Stomach (tissue), 9 donors: ENCODE data around the gene OCLN. TPM values are rescaled to one million over a fixed set of nuclear protein-coding genes. Genes with fewer than 3 reads are reported as not detected.
A peak's percentile ranks its signal among the peaks of the same experiment; 100 is the strongest.
"Not testable (repeated sequence)": the region's sequence is repeated elsewhere in the genome, so short reads cannot be mapped to it uniquely, and the experiment has no call there.

ENCODE experiments used
- DNase-seq, 2 donors: peaks; one replicate each; pipeline versions ENCODE4 v3.0.0 to v3.0.0-alpha.2; 2013 to 2019
- H3K27ac ChIP-seq, 5 donors: fragments of 200-600 bp in 4 of 5; sonication (generic) in 4 of 5; one replicate each; pipeline ENCODE4 v1.5.1; 2013 to 2019; ENCODE audit warnings: mild to moderate bottlenecking in 1 of 5, moderate library complexity in 1 of 5
- H3K27me3 ChIP-seq, 3 donors: fragments of 200-600 bp; sonication (generic); one replicate each; pipeline ENCODE4 v1.5.1; 2017 to 2019; ENCODE audit warnings: mixed run types in 1 of 3
- H3K36me3 ChIP-seq, 4 donors: fragments of 200-600 bp; sonication (generic); 1 replicate in 3 of 4; 2 replicates in 1 of 4; pipeline ENCODE4 v1.5.1; 2016 to 2019
- H3K4me1 ChIP-seq, 4 donors: fragments of 200-600 bp; sonication (generic); one replicate each; pipeline ENCODE4 v1.5.1; 2016 to 2019
- H3K4me3 ChIP-seq, 4 donors: fragments of 200-600 bp; sonication (generic) in 3 of 4; one replicate each; pipeline ENCODE4 v1.5.1; 2016 to 2019; ENCODE audit warnings: mild to moderate bottlenecking in 1 of 4
- H3K9me3 ChIP-seq, 4 donors: fragments of 200-600 bp; sonication (generic); one replicate each; pipeline ENCODE4 v1.5.1; 2016 to 2019
- CTCF ChIP-seq, 7 experiments: fragments of 450-650 bp in 4 of 7; fragments of 200-600 bp in 3 of 7; sonication (generic) in 3 of 7; IDR thresholded peaks; one replicate each; pipeline ENCODE4 v1.5.1; 2016 to 2019; ENCODE audit warnings: antibody characterized with exemption in 7 of 7, control low read depth in 2 of 7, mild to moderate bottlenecking in 1 of 7
- EP300 ChIP-seq: sonication (generic); formaldehyde crosslinking; IDR thresholded peaks from one replicate; pipeline ENCODE4 v1.6.1; 2017; ENCODE audit warnings: antibody characterized with exemption
- POLR2A ChIP-seq, 4 donors: fragments of 450-650 bp; IDR thresholded peaks; one replicate each; pipeline ENCODE4 v1.6.1; 2016; ENCODE audit warnings: antibody characterized with exemption in 4 of 4, control low read depth in 2 of 4, mild to moderate bottlenecking in 1 of 4, moderate library complexity in 1 of 4
- POLR2AphosphoS5 ChIP-seq, 3 donors: sonication (generic); formaldehyde crosslinking; IDR thresholded peaks; one replicate each; pipeline ENCODE4 v1.6.1; 2016; ENCODE audit warnings: antibody characterized with exemption in 3 of 3
- WGBS, 5 donors: extraction: QIAGEN DNeasy Blood & Tissue Kit in 3 of 5; methylation state at CpG; one replicate each; pipeline versions ENCODE4 v1.1.5 to v1.1.7; 2013 to 2018; 5-methylcytosine and 5-hydroxymethylcytosine counted together
- intact Hi-C: fragments of 100-400 bp; cut with DNase I; formaldehyde crosslinking; loops from one replicate; pipeline ENCODE4 v1.15.1; 2023; ENCODE audit warnings: low total_unique reads
- polyA plus RNA-seq, 3 donors: library from polyadenylated mRNA; stranded (reverse); fragments of 200-250 nt; gene quantifications; one replicate each; pipeline ENCODE4 v1.2.3, GENCODE V29; 2013
- total RNA-seq, 5 donors: library from RNA; depleted of rRNA; stranded (reverse); fragments of >200 nt; gene quantifications; one replicate each; pipeline versions ENCODE4 v1.1.0 to v1.2.3, GENCODE V29; 2014 to 2016
- donor health status: healthy with polysubstance abuse.
- donor health status: Bipolar disorder and iron deficiency.
- donor health status: healthy.

Gene OCLN
- total and polyA plus RNA-seq, 8 donors: 4.4 to 81.9 (median 25.0) TPM

- intact Hi-C loops: no loop called here
- H3K27me3 ChIP-seq: no peaks in the 10 kb centered on the region
- TF ChIP-seq EP300 (no peak), POLR2A (IDR thresholded peaks at IDR 0.05) (no peak), CTCF (IDR thresholded peaks at IDR 0.05) (no peak), POLR2AphosphoS5 (IDR thresholded peaks at IDR 0.05) (no peak)
- WGBS, 5 donors: 93 to 100% (median 96%) methylated on average over 1 of the region's 1 CpG
- no peaks in the 10 kb centered on the region for H3K36me3 ChIP-seq
- H3K4me1 ChIP-seq: no peaks in the 10 kb centered on the region
- peaks cover 0 to 4% (median 2%) of the 10 kb centered on the region in 4 donors for H3K9me3 ChIP-seq
- H3K4me3 ChIP-seq: no peak overlapping the region
- no peak for DNase-seq
- H3K27ac ChIP-seq: no peak overlapping the region
These were observed 30.4 kb upstream of the OCLN start for GRCh38 chr5:69462170-69462569.

- H3K27ac ChIP-seq, H3K4me1 ChIP-seq, H3K27me3 ChIP-seq, H3K36me3 ChIP-seq, H3K9me3 ChIP-seq, H3K4me3 ChIP-seq, DNase-seq, intact Hi-C loops: not testable (repeated sequence)
- WGBS, 5 donors: 85 to 98% (median 89%) methylated on average over 3 of the region's 3 CpGs
These were observed 26.2 kb upstream of the OCLN start for GRCh38 chr5:69466375-69466774.

- no peak for DNase-seq
- H3K9me3 ChIP-seq: peaks cover 0 to 4% (median 2%) of the 10 kb centered on the region in 4 donors
- WGBS, 5 donors: 79 to 86% (median 84%) methylated on average over 8 of the region's 8 CpGs
- no peaks in the 10 kb centered on the region for H3K36me3 ChIP-seq
- H3K4me3 ChIP-seq: no peak overlapping the region
- TF ChIP-seq POLR2AphosphoS5 (IDR thresholded peaks at IDR 0.05) (no peak), POLR2A (IDR thresholded peaks at IDR 0.05) (no peak), EP300 (no peak), CTCF (IDR thresholded peaks at IDR 0.05) (no peak)
- H3K27ac ChIP-seq: no peak overlapping the region
- intact Hi-C loops: no loop called here
- H3K27me3 ChIP-seq: no peaks in the 10 kb centered on the region
- H3K4me1 ChIP-seq: no peaks in the 10 kb centered on the region
These were observed 25.0 kb upstream of the OCLN start for GRCh38 chr5:69467442-69468225.

- DNase-seq: no peak
- H3K27ac ChIP-seq: no peak overlapping the region
- H3K4me3 ChIP-seq: no peak overlapping the region
- no peaks in the 10 kb centered on the region for H3K36me3 ChIP-seq
- TF ChIP-seq EP300 (no peak), CTCF (IDR thresholded peaks at IDR 0.05) (no peak)
- H3K27me3 ChIP-seq: no peaks in the 10 kb centered on the region
- intact Hi-C loops: no loop called here
- H3K4me1 ChIP-seq: no peaks in the 10 kb centered on the region
- peaks cover 0 to 4% (median 2%) of the 10 kb centered on the region in 4 donors for H3K9me3 ChIP-seq
- WGBS, 5 donors: 38 to 79% (median 59%) methylated on average over 1 of the region's 1 CpG
These were observed 24.0 kb upstream of the OCLN start for GRCh38 chr5:69468631-69469030.

- H3K4me3 ChIP-seq, intact Hi-C loops, H3K27me3 ChIP-seq, H3K4me1 ChIP-seq, DNase-seq, H3K36me3 ChIP-seq, H3K27ac ChIP-seq, H3K9me3 ChIP-seq: not testable (repeated sequence)
- WGBS, 5 donors: 90 to 95% (median 93%) methylated on average over 6 of the region's 6 CpGs
These were observed 21.1 kb upstream of the OCLN start for GRCh38 chr5:69471516-69471915.

- WGBS, 5 donors: 72 to 84% (median 75%) methylated on average over 16 of the region's 16 CpGs
- DNase-seq: peak in 1 of 2 donors; percentile 24
- H3K27ac ChIP-seq, H3K36me3 ChIP-seq, intact Hi-C loops, H3K27me3 ChIP-seq, H3K4me3 ChIP-seq, H3K9me3 ChIP-seq, H3K4me1 ChIP-seq: not testable (repeated sequence)
These were observed 20.0 kb upstream of the OCLN start for GRCh38 chr5:69472535-69473143.
